Dermis blood vessel endothelial cell (primary cell): ENCODE data around the gene KLK7. TPM values are rescaled to one million over a fixed set of nuclear protein-coding genes. Genes with fewer than 3 reads are reported as not detected.

Source experiments
- DNase-seq: peaks from one replicate; pipeline ENCODE4 v3.0.0; 2010
- total RNA-seq: library from RNA; depleted of rRNA; stranded (reverse); fragments of >200 nt; gene quantifications from 2 replicates; pipeline ENCODE4 v1.2.3, GENCODE V29; 2014

KLK7 gene
- total RNA-seq, 1 donor from 2014 or later: under 0.01 TPM

GRCh38 chr19:50928831-50929230 is 54.9 kb downstream of the KLK7 start:
- no peak for DNase-seq

Other genes with a start within 250 kb of the KLK7 start
- not detected in 2 replicates for gene GPR32, start 213.5 kb downstream of the KLK7 start, total RNA-seq
- not detected in 2 replicates for gene ACP4, start 193.5 kb downstream of the KLK7 start, total RNA-seq
- gene KLK1, start 160.1 kb downstream of the KLK7 start, total RNA-seq: not detected in 2 replicates
- not detected in 2 replicates for gene KLK15, start 150.3 kb downstream of the KLK7 start, total RNA-seq
- gene KLK3, start 129.0 kb downstream of the KLK7 start, total RNA-seq: not detected in 2 replicates
- 0.14 TPM in 1 of 2 replicates, not detected in the other for gene KLK2, start 110.5 kb downstream of the KLK7 start, total RNA-seq
- not detected in 2 replicates for gene KLK4, start 72.5 kb downstream of the KLK7 start, total RNA-seq
- gene KLK5, start 30.9 kb downstream of the KLK7 start, total RNA-seq: not detected in 2 replicates
- not detected in 2 replicates for gene KLK6, start 14.3 kb downstream of the KLK7 start, total RNA-seq
- not detected in 2 replicates for gene KLK8, start 17.7 kb upstream of the KLK7 start, total RNA-seq
- 0.09 and 1.0 TPM in 2 replicates for gene KLK10, start 35.8 kb upstream of the KLK7 start, total RNA-seq
- gene KLK11, start 42.7 kb upstream of the KLK7 start, total RNA-seq: not detected in 2 replicates
- not detected in 2 replicates for gene KLK12, start 51.1 kb upstream of the KLK7 start, total RNA-seq
- gene KLK13, start 81.2 kb upstream of the KLK7 start, total RNA-seq: not detected in 2 replicates
- gene KLK14, start 99.0 kb upstream of the KLK7 start, total RNA-seq: not detected in 2 replicates
- 10.0 and 15.8 TPM in 2 replicates for gene CTU1, start 124.5 kb upstream of the KLK7 start, total RNA-seq
- 0.19 TPM in 1 of 2 replicates, not detected in the other for gene SIGLEC9, start 141.0 kb upstream of the KLK7 start, total RNA-seq
- gene SIGLEC7, start 158.4 kb upstream of the KLK7 start, total RNA-seq: not detected in 2 replicates
- not detected in 2 replicates for gene CD33, start 241.2 kb upstream of the KLK7 start, total RNA-seq